Neural cell (in vitro differentiated cells): Measurements from ENCODE around the gene CHRNA4. TPM values are rescaled to one million over a fixed set of nuclear protein-coding genes. Genes with fewer than 3 reads are reported as not detected.

ENCODE experiments used
- H2AFZ ChIP-seq: fragments of 200-600, 300-800 bp; sonication (generic), shearing (Covaris generic); 2 replicates; pipeline ENCODE4 v1.6.0; 2014; ENCODE audit warnings: low read depth, mild to moderate bottlenecking, antibody characterized with exemption, low read length, moderate library complexity
- H3F3A ChIP-seq: fragments of 200-600 bp; shearing (Covaris generic); 2 replicates; pipeline ENCODE4 v1.6.1; 2016; ENCODE audit warnings: mild to moderate bottlenecking, moderate library complexity, mixed read lengths, antibody characterized with exemption, low read length; ENCODE audit not compliant: insufficient read depth, poor library complexity, severe bottlenecking
- H3K27ac ChIP-seq: fragments of 200-600, 300-800 bp; sonication (generic), shearing (Covaris generic); 2 replicates; pipeline ENCODE4 v1.5.1; 2014; ENCODE audit warnings: mild to moderate bottlenecking, low read length, moderate library complexity
- H3K27me3 ChIP-seq: fragments of 300-800, 200-600 bp; sonication (generic), shearing (Covaris generic); 2 replicates; pipeline ENCODE4 v1.6.0; 2014; ENCODE audit warnings: mild to moderate bottlenecking, low read depth, low read length, moderate library complexity; ENCODE audit not compliant: insufficient read depth
- H3K36me3 ChIP-seq: fragments of 300-800, 200-600 bp; sonication (generic), shearing (Covaris generic); 2 replicates; pipeline ENCODE4 v1.5.1; 2014; ENCODE audit warnings: mild to moderate bottlenecking, antibody characterized with exemption, low read length, moderate library complexity; ENCODE audit not compliant: insufficient read depth
- H3K4me2 ChIP-seq: fragments of 300-800, 200-600 bp; sonication (generic), shearing (Covaris generic); 2 replicates; pipeline ENCODE4 v1.6.0; 2014; ENCODE audit warnings: mild to moderate bottlenecking, low read length
- H3K4me3 ChIP-seq: fragments of 300-800, 200-600 bp; sonication (generic), shearing (Covaris generic); 2 replicates; pipeline ENCODE4 v1.5.1; 2014; ENCODE audit warnings: mild to moderate bottlenecking, low read length, moderate library complexity
- H3K79me2 ChIP-seq: fragments of 200-600 bp; shearing (Covaris generic); replicated peaks from 2 replicates; pipeline ENCODE4 v1.6.0; 2014; ENCODE audit warnings: mild to moderate bottlenecking, low read length, moderate library complexity; ENCODE audit not compliant: insufficient read depth
- H3K9ac ChIP-seq: fragments of 300-800, 200-600 bp; sonication (generic), shearing (Covaris generic); 2 replicates; pipeline ENCODE4 v1.6.1; 2016; ENCODE audit warnings: mild to moderate bottlenecking, low read length, mixed read lengths
- H3K9me2 ChIP-seq: fragments of 200-600 bp; shearing (Covaris generic); 2 replicates; pipeline ENCODE4 v1.6.1; 2016; ENCODE audit warnings: mild to moderate bottlenecking, low read length, mixed read lengths; ENCODE audit not compliant: insufficient read depth
- H3K9me3 ChIP-seq: fragments of 200-600, 300-800 bp; sonication (generic), shearing (Covaris generic); 2 replicates; pipeline ENCODE4 v1.6.1; 2016; ENCODE audit warnings: mild to moderate bottlenecking, mixed run types, low read length, moderate library complexity, mixed read lengths
- H4K20me1 ChIP-seq: fragments of 200-600 bp; shearing (Covaris generic); 2 replicates; pipeline ENCODE4 v1.6.1; 2016; ENCODE audit warnings: mild to moderate bottlenecking, mixed run types; ENCODE audit not compliant: insufficient read depth
- CTCF ChIP-seq: fragments of 450-650 bp; IDR thresholded peaks from 2 replicates; pipeline ENCODE4 v1.5.1; 2014; ENCODE audit warnings: antibody characterized with exemption, mild to moderate bottlenecking, moderate library complexity; ENCODE audit not compliant: poor library complexity, severe bottlenecking
- EP300 ChIP-seq: fragments of 450-650 bp; conservative IDR thresholded peaks from 2 replicates; pipeline ENCODE4 v1.6.1; 2014; ENCODE audit warnings: antibody characterized with exemption, mild to moderate bottlenecking, moderate library complexity; ENCODE audit not compliant: poor library complexity, severe bottlenecking
- EZH2 ChIP-seq: fragments of 200-600, 300-800 bp; shearing (Covaris generic), sonication (generic); IDR thresholded peaks from 2 replicates; pipeline ENCODE4 v1.6.1; 2014; ENCODE audit warnings: antibody characterized with exemption, low read length, borderline replicate concordance, mild to moderate bottlenecking; ENCODE audit not compliant: insufficient read depth, poor library complexity, severe bottlenecking
- MXI1 ChIP-seq: fragments of 450-650 bp; conservative IDR thresholded peaks from 2 replicates; pipeline ENCODE4 v1.6.1; 2014; ENCODE audit warnings: antibody characterized with exemption, mild to moderate bottlenecking; ENCODE audit not compliant: poor library complexity, severe bottlenecking
- POLR2AphosphoS5 ChIP-seq: IDR thresholded peaks from 2 replicates; pipeline ENCODE4 v1.6.1; 2012
- RAD21 ChIP-seq: fragments of 450-650 bp; conservative IDR thresholded peaks from 2 replicates; pipeline ENCODE4 v1.6.1; 2014; ENCODE audit warnings: antibody characterized with exemption, mild to moderate bottlenecking, moderate library complexity
- SMC3 ChIP-seq: fragments of 450-650 bp; conservative IDR thresholded peaks from 2 replicates; pipeline ENCODE4 v1.6.1; 2014; ENCODE audit warnings: antibody characterized with exemption, mild to moderate bottlenecking, moderate library complexity; ENCODE audit not compliant: poor library complexity
- TAF1 ChIP-seq: IDR thresholded peaks from 2 replicates; pipeline ENCODE4 v1.6.1; 2012; ENCODE audit warnings: low read depth
- polyA plus RNA-seq: library from polyadenylated mRNA; depleted of rRNA; stranded (reverse); fragments of >200 nt; gene quantifications from 2 replicates; pipeline ENCODE4 v1.2.3, GENCODE V29; 2014
- TF ChIP-seq, protein P1 (sequence below): IDR thresholded peaks from 2 replicates; pipeline ENCODE4 v1.6.1; 2012; ENCODE audit warnings: borderline replicate concordance

The CHRNA4 gene
- polyA plus RNA-seq, 1 donor from 2014 or later, result 6.8 TPM

DNA sequence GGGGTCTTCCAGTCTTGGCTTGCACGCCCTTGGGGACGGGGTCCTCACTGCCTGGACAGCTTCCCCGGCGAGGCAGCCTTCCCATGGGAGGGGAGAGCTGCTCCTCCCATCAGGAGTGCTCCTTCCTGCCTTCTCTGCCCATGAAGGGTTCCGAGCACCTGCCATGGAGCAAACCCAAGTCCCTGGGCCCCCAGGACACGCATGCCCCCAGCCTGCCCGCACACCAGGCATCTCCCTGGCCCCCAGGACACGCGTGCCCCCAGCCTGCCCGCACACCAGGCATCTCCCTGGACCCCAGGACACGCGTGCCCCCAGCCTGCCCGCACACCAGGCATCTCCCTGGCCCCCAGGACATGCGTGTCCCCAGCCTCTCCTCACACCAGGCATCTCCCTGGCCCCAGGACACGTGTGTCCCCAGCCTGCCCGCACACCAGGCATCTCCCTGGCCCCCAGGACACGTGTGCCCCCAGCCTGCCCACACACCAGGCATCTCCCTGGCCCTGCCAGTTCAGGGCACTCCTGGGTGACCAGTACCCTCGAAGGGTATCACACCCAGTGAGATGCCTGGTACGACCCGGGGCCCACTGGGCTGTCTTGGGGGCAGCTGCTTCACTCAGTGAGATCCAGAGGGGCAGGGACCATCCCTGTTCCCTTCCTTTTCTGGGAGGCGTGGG lies 46.4 kb downstream of the CHRNA4 start:
- no peak overlapping the region for H3K9ac ChIP-seq
- H3K27me3 ChIP-seq, result no peaks in the 10 kb centered on the region
- no peak overlapping the region for H3K4me2 ChIP-seq
- no peaks in the 10 kb centered on the region for H3K79me2 ChIP-seq
- no peak for TF ChIP-seq MXI1
- TF ChIP-seq POLR2AphosphoS5, result no peak
- no peak for TF ChIP-seq CTCF
- TF ChIP-seq SMC3, result no peak
- no peak for TF ChIP-seq EZH2
- no peak for TF ChIP-seq EP300
- no peak for TF ChIP-seq RAD21
- TF ChIP-seq, protein P1, sequence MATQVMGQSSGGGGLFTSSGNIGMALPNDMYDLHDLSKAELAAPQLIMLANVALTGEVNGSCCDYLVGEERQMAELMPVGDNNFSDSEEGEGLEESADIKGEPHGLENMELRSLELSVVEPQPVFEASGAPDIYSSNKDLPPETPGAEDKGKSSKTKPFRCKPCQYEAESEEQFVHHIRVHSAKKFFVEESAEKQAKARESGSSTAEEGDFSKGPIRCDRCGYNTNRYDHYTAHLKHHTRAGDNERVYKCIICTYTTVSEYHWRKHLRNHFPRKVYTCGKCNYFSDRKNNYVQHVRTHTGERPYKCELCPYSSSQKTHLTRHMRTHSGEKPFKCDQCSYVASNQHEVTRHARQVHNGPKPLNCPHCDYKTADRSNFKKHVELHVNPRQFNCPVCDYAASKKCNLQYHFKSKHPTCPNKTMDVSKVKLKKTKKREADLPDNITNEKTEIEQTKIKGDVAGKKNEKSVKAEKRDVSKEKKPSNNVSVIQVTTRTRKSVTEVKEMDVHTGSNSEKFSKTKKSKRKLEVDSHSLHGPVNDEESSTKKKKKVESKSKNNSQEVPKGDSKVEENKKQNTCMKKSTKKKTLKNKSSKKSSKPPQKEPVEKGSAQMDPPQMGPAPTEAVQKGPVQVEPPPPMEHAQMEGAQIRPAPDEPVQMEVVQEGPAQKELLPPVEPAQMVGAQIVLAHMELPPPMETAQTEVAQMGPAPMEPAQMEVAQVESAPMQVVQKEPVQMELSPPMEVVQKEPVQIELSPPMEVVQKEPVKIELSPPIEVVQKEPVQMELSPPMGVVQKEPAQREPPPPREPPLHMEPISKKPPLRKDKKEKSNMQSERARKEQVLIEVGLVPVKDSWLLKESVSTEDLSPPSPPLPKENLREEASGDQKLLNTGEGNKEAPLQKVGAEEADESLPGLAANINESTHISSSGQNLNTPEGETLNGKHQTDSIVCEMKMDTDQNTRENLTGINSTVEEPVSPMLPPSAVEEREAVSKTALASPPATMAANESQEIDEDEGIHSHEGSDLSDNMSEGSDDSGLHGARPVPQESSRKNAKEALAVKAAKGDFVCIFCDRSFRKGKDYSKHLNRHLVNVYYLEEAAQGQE, result no peak
- TF ChIP-seq TAF1, result no peak
- H2AFZ ChIP-seq, result no peak overlapping the region
- H3F3A ChIP-seq, result no peaks in the 10 kb centered on the region
- H3K4me3 ChIP-seq, result no peak overlapping the region
- H3K27ac ChIP-seq, result no peak overlapping the region
- H3K9me3 ChIP-seq, result no peaks in the 10 kb centered on the region
- no peaks in the 10 kb centered on the region for H3K9me2 ChIP-seq
- no peaks in the 10 kb centered on the region for H4K20me1 ChIP-seq
- no peaks in the 10 kb centered on the region for H3K36me3 ChIP-seq

DNA sequence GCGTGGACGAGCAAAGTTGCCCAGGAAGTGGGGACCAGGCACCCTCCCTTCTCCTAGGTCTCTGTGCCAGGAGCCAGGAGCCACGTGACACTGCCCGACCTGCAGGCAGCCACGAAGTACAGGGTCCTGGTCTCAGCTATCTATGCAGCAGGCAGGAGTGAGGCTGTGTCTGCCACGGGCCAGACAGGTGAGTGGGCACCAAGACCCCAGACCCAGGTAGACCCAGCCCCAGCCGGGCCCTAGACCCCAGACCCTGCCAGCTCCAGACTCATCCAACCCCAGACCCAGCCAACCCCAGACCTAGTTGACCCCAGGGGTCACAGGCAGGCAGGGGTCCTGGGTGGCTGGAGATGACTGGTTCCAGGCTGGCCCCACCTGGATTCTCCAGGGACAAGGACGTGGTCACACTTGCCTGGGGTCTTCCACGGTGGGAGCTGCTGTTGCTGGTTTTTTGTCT lies 47.1 kb downstream of the CHRNA4 start:
- no peak overlapping the region for H3K4me2 ChIP-seq
- H3K27me3 ChIP-seq, result no peaks in the 10 kb centered on the region
- no peak overlapping the region for H3K27ac ChIP-seq
- no peak overlapping the region for H3K9ac ChIP-seq
- no peaks in the 10 kb centered on the region for H3K9me2 ChIP-seq
- H4K20me1 ChIP-seq, result no peaks in the 10 kb centered on the region
- H3K9me3 ChIP-seq, result no peaks in the 10 kb centered on the region
- no peaks in the 10 kb centered on the region for H3F3A ChIP-seq
- no peak overlapping the region for H2AFZ ChIP-seq
- H3K4me3 ChIP-seq, result no peak overlapping the region
- no peaks in the 10 kb centered on the region for H3K36me3 ChIP-seq
- no peak for TF ChIP-seq POLR2AphosphoS5
- no peak for TF ChIP-seq SMC3
- TF ChIP-seq MXI1, result no peak
- no peak for TF ChIP-seq TAF1
- TF ChIP-seq, protein P1, result no peak
- H3K79me2 ChIP-seq, result no peaks in the 10 kb centered on the region
